Activated CD4-positive, alpha-beta T cell treated with anti-CD3 and anti-CD28 coated beads, Interleukin-10, Interleukin-2, amounts not matched to agents 100 ng/mL and 50 ng/mL, durations not matched to agents 16 hours and 8 hours (primary cell): ENCODE data around the gene PRPH.
"Not testable (repeated sequence)": the region's sequence is repeated elsewhere in the genome, so short reads cannot be mapped to it uniquely, and the experiment has no call there.

Experiments
- DNase-seq: peaks from one replicate; pipeline ENCODE4 v3.0.0-alpha.2; 2020

Gene PRPH

GRCh38 chr12:49301760-49302159 is 6.8 kb downstream of the PRPH start:
- DNase-seq, result peak; percentile 83

- no peak for DNase-seq
Measured at GRCh38 chr12:49304161-49304560, 9.2 kb downstream of the PRPH start.

- DNase-seq, result no peak
Measured at GRCh38 chr12:49305762-49306510, 11.0 kb downstream of the PRPH start.

DNA sequence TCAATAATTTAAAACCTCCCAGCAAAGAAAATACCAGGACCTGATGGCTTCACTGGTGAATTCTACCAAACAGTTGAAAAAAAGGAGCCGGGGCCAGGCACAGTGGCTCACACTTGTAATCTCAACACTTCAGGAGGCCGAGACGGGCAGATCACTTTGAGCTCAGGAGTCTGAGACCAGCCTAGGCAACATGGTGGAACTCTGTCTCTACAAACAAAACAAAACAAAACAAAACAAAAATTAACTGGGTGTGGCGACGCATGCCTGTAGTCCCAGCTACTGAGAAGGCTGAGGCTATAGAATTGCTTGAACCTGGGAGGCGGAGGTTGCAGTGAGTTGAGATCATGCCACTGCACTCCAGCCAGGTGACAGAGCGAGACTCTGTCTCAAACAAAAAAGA is 14.4 kb downstream of the PRPH start:
- no peak for DNase-seq

DNA sequence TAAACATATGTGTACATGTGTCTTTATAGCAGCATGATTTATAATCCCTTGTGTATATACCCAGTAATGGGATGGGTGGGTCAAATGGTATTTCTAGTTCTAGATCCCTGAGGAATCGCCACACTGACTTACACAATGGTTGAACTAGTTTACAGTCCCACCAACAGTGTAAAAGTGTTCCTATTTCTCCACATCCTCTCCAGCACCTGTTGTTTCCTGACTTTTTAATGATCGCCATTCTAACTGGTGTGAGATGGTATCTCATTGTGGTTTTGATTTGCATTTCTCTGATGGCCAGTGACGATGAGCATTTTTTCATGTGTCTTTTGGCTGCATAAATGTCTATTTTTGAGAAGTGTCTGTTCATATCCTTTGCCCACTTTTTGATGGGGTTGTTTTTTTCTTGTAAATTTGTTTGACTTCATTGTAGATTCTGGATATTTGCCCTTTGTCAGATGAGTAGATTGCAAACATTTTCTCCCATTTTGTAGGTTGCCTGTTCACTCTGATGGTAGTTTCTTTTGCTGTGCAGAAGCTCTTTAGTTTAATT is 15.6 kb downstream of the PRPH start:
- not testable (repeated sequence) for DNase-seq

GRCh38 chr12:49314811-49315210 is 19.9 kb downstream of the PRPH start:
- no peak for DNase-seq

- DNase-seq, result not testable (repeated sequence)
Measured at GRCh38 chr12:49317118-49317517, 22.2 kb downstream of the PRPH start.

DNA sequence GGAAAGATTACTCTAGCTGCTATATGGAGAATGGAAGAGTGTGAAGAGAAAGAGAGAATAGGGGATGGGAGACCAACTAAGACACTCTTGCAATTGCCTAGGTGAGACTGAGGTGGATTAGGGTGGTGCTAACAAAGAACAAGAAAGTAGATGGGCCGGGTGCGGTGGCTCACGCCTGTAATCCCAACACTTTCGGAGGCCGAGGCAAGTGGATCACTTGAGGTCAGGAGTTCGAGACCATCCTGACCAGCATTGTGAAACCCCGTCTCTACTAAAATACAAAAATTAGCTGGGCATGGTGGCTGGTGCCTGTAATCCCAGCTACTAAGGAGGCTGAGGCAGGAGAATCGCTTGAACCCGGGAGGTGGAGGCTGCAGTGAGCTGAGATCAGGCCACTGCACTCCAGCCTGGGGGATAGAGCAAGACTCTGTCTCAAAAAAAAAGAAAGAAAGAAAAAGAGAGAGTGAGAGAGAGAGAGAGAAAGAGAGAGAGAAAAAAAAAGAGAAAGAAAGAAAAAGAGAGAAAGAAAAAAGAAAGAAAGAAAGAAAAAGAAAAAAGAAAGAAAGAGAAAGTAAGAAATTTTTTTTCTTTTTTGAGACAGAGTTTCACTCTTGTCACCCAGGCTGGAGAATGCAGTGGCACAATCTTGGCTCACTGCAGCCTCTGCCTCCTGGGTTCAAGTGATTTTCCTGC is 25.6 kb downstream of the PRPH start:
- not testable (repeated sequence) for DNase-seq

- no peak for DNase-seq
Measured at GRCh38 chr12:49322367-49322707, 27.4 kb downstream of the PRPH start.

DNA sequence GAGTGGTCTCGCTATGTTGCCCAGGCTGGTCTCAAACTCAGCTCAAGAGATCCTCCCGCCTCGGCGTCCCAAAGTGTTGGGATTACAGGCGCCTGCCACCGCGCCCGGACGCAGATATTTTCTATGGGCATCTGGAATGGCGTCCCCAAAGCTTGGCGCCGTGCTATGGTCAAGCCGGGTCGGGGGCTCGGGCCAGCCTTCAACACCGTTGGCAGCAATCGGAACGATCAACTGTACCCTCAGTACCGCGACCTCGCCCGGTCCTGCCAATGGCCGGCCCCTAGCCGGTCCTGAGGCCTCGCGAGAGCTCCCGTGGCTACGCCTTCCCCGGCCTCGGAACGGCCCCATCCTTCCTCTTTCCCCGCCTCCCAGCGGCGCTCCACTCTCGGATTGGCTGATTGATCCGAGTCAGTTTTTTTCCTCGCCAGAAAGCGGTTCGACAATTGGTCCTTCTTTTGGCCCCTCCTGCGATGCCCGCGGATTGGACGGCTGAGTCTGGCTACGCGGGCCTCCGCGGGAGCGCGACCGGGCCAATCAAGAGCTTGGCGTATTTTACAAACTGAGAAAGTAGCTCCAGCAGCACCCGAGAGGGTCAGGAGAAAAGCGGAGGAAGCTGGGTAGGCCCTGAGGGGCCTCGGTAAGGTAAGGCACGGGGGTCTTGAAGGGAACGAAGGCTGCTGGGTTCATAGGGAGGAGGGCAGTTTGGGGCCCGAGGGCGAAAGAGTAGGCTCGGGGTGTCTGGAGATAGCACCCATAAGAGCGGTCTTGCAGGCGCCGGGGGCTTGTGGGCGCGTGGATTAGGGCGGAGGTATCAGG is 28.0 kb downstream of the PRPH start, which contains the start of gene TROAP:
Gene TROAP, plus strand, starts transcription at position 548 of the 816 bp plus-strand sequence. CDS start 354 bp downstream, outside the sequence.
- DNase-seq, result peak; percentile 99

- DNase-seq, result no peak
Measured at GRCh38 chr12:49323524-49324097, 28.7 kb downstream of the PRPH start.

GRCh38 chr12:49325606-49326005 is 30.7 kb downstream of the PRPH start:
- DNase-seq, result no peak

GRCh38 chr12:49327368-49327767 is 32.4 kb downstream of the PRPH start:
- DNase-seq, result no peak

DNA sequence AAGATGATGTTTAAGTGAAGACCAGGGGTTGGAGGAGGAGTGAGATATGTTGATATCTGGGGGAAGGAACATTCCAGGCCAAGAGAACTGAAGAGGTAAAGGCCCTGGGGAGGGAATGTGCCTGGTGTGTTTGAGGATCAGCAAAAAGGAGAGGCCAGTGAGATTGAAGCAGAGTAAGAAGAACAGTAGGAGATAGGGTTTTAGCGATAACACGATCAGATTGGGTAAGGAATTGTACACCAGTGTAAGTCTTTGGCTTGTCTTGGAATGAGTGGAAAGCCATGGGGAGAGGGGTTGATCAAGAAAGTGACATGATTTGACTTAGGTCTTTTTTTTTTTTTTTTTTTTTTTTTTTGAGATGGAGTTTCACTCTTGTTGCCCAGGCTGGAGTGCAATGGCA is 32.9 kb downstream of the PRPH start:
- no peak for DNase-seq

- DNase-seq, result no peak
Measured at GRCh38 chr12:49328816-49329215, 33.9 kb downstream of the PRPH start.

- DNase-seq, result no peak
Measured at GRCh38 chr12:49330032-49330619, 35.2 kb downstream of the PRPH start.

- DNase-seq, result no peak
Measured at GRCh38 chr12:49330631-49331379, 35.9 kb downstream of the PRPH start.

DNA sequence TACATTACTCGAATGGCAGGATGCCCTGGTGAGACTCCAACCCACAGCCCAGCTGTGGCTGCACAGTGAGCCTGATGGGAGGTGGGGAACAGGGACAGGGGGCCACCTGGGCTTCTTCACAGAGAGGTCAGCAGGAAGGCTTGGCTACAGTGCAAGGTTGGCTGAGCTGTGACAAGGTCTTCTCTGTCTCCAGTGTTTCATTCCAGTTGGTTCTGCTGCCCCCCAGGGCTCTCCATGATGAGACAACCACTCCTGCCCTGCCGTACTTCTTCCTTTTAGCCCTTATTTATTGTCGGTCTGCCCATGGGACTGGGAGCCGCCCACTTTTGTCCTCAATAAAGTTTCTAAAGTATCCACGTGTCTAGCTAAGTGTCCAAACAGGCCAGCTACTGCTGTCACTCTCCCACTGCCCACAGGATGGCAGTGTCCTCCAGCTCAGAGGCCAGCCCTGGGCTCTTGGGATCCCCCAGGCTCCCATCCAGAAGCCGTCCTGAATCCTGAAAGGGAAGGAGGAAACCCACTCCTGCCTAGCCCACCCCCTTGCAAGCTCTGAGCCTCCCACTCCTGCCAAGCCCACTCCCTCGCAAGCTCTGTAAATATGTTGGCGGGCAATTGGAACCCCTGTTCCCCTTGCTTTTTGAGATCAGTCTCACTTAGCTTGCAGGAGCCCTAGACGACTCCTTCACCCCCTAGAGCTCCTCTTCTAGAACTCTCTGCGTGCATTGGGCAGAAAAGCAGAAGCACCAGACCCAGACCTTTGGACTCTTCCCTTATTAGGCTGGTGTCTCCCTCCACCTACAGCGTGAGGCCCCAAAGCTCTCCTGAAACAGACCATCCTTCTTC is 36.7 kb downstream of the PRPH start:
- no peak for DNase-seq

DNA sequence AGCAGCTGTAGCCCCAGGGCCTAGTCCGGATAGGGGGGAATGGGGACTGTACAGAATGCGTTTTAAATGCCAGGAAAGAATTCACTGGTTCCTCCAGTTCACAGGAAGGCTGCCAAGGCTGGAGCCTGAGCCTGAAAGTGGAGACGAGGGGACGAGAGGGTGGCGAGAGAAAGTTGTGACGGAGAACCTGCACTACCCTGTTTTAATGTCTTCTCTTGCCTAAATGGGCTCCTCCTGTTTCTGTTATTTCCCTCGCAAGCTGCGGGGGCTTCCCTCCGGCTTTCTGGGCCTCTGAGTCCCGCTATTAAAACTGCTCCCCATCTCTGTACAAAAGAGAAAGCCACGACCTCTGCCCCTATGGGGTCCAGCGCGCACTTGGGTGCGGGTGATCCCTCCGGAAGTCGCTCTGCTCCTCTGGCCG is 37.5 kb downstream of the PRPH start:
- no peak for DNase-seq

- no peak for DNase-seq
Measured at GRCh38 chr12:49332891-49333371, 38.0 kb downstream of the PRPH start.

- DNase-seq, result not testable (repeated sequence)
Measured at GRCh38 chr12:49333778-49334177, 38.8 kb downstream of the PRPH start.
